ENCODE measurements around the gene HIPK4. TPM values are rescaled to one million over a fixed set of nuclear protein-coding genes. Genes with fewer than 3 reads are reported as not detected.

Gene HIPK4
- total and polyA plus RNA-seq, 9 of the 15 experiments (the other 6 are each of a cell fraction or from before 2014, with no cell fraction given), result 0.06 to 0.09 TPM; not detected in 7

DNA sequence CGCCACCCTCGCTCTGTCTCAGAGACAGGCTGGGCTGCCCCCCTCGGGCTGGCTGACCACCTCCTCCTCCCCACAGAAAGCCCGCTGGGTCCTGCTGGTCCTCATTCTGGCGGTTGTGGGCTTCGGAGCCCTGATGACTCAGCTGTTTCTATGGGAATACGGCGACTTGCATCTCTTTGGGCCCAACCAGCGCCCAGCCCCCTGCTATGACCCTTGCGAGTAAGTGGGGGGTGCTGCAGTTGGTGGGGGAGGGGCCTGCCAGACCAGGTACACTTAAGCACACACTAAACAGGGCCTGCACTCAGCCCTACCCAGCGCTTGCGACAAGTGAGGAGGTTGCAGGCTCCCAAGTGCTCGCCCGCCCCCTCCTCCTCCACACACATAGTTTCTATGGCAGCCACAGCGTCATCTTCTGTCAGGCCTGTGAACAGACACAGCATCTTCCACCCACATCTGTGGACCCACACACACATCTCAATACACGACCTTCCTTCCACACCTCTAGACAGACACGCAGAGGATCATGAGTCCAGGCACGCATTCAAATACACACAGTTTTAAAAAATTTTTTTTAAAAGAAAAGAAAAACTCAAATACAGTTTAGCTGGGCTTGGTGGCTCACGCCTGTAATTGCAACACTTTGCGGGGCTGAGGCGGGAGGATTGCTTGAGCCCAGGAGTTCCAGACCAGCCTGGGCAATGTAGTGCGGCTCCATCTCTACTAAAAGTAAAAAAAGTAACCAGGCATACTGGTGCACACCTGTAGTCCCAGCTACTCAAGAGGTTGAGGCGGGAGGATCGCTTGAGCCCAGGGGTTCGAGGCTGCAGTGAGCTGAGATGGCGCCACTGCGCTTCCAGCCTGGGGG is 23.1 kb downstream of the HIPK4 start (continued):
- TF ChIP-seq SMC3 (conservative IDR thresholded peaks at IDR 0.05; ENCODE audit: insufficient read depth, low read depth, low read length) (no peak), RCOR1 (IDR thresholded peaks at IDR 0.05; ENCODE audit: borderline replicate concordance in 1 of 2, low read depth in 2 of 2, low read length in 2 of 2) (peak in 1 of 2 experiments; percentile 49; a peak in 1 of 4 replicates), ZNF507 (tag; conservative IDR thresholded peaks at IDR 0.05) (no peak), FOXJ2 (tag; IDR thresholded peaks at IDR 0.05) (no peak), FOXK1 (CRISPR knock-in tag; IDR thresholded peaks at IDR 0.05; ENCODE audit: borderline replicate concordance) (no peak), SPI1 (IDR thresholded peaks at IDR 0.05; ENCODE audit: borderline replicate concordance, low read depth, low read length) (no peak), KDM1A (IDR thresholded peaks at IDR 0.05) (0 out of 4 replicates have a peak, but pooled peaks have one; percentile 33 to 54), ETV5 (CRISPR knock-in tag; IDR thresholded peaks at IDR 0.05; ENCODE audit: low read depth) (no peak), ZNF263 (CRISPR knock-in tag; IDR thresholded peaks at IDR 0.05; ENCODE audit: borderline replicate concordance) (no peak), PCBP1 (IDR thresholded peaks at IDR 0.05; ENCODE audit: low read depth, low read length, poor library complexity, severe bottlenecking) (no peak), ZNF316 (IDR thresholded peaks at IDR 0.05) (peak; percentile 97), TBP (optimal IDR thresholded peaks at IDR 0.05; ENCODE audit: low read depth, low read length) (no peak), CSDE1 (IDR thresholded peaks at IDR 0.05) (no peak), ZBTB7A (IDR thresholded peaks at IDR 0.05; ENCODE audit: borderline replicate concordance, control insufficient read depth, low read depth, low read length) (peak; percentile 43; the same call in 1 of the 2 replicates), KDM4B (IDR thresholded peaks at IDR 0.05; ENCODE audit: borderline replicate concordance in 2 of 2, low read depth in 1 of 2) (0 out of 4 replicates have a peak, but pooled peaks of 1 of the 2 experiments have one; percentile 22), ZNF445 (CRISPR knock-in tag; IDR thresholded peaks at IDR 0.05; ENCODE audit: low read depth) (no peak)
- TF ChIP-seq, protein P1, sequence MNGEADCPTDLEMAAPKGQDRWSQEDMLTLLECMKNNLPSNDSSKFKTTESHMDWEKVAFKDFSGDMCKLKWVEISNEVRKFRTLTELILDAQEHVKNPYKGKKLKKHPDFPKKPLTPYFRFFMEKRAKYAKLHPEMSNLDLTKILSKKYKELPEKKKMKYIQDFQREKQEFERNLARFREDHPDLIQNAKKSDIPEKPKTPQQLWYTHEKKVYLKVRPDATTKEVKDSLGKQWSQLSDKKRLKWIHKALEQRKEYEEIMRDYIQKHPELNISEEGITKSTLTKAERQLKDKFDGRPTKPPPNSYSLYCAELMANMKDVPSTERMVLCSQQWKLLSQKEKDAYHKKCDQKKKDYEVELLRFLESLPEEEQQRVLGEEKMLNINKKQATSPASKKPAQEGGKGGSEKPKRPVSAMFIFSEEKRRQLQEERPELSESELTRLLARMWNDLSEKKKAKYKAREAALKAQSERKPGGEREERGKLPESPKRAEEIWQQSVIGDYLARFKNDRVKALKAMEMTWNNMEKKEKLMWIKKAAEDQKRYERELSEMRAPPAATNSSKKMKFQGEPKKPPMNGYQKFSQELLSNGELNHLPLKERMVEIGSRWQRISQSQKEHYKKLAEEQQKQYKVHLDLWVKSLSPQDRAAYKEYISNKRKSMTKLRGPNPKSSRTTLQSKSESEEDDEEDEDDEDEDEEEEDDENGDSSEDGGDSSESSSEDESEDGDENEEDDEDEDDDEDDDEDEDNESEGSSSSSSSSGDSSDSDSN (IDR thresholded peaks at IDR 0.05; ENCODE audit: borderline replicate concordance in 1 of 2, low read depth in 2 of 2, low read length in 2 of 2), result no peak
- TF ChIP-seq, protein P2, sequence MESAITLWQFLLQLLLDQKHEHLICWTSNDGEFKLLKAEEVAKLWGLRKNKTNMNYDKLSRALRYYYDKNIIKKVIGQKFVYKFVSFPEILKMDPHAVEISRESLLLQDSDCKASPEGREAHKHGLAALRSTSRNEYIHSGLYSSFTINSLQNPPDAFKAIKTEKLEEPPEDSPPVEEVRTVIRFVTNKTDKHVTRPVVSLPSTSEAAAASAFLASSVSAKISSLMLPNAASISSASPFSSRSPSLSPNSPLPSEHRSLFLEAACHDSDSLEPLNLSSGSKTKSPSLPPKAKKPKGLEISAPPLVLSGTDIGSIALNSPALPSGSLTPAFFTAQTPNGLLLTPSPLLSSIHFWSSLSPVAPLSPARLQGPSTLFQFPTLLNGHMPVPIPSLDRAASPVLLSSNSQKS (CRISPR knock-in tag; IDR thresholded peaks at IDR 0.05), result no peak
- TF ChIP-seq, protein P3, sequence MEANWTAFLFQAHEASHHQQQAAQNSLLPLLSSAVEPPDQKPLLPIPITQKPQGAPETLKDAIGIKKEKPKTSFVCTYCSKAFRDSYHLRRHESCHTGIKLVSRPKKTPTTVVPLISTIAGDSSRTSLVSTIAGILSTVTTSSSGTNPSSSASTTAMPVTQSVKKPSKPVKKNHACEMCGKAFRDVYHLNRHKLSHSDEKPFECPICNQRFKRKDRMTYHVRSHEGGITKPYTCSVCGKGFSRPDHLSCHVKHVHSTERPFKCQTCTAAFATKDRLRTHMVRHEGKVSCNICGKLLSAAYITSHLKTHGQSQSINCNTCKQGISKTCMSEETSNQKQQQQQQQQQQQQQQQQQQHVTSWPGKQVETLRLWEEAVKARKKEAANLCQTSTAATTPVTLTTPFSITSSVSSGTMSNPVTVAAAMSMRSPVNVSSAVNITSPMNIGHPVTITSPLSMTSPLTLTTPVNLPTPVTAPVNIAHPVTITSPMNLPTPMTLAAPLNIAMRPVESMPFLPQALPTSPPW (CRISPR knock-in tag; IDR thresholded peaks at IDR 0.05), result peak; percentile 60
- TF ChIP-seq, protein P4, sequence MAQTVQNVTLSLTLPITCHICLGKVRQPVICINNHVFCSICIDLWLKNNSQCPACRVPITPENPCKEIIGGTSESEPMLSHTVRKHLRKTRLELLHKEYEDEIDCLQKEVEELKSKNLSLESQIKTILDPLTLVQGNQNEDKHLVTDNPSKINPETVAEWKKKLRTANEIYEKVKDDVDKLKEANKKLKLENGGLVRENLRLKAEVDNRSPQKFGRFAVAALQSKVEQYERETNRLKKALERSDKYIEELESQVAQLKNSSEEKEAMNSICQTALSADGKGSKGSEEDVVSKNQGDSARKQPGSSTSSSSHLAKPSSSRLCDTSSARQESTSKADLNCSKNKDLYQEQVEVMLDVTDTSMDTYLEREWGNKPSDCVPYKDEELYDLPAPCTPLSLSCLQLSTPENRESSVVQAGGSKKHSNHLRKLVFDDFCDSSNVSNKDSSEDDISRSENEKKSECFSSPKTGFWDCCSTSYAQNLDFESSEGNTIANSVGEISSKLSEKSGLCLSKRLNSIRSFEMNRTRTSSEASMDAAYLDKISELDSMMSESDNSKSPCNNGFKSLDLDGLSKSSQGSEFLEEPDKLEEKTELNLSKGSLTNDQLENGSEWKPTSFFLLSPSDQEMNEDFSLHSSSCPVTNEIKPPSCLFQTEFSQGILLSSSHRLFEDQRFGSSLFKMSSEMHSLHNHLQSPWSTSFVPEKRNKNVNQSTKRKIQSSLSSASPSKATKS (CRISPR knock-in tag; IDR thresholded peaks at IDR 0.05), result no peak

Data from K562 (cell line).